Stimulated activated CD8-positive, alpha-beta memory T cell treated with anti-CD3 and anti-CD28 coated beads, Interleukin-12 subunit alpha, Interleukin-12 subunit beta, amount 100 ng/mL, for 1 hour (primary cell): Measurements from ENCODE around the gene PTGFRN.

Source experiments
- DNase-seq: peaks from one replicate; pipeline ENCODE4 v3.0.0-alpha.2; 2020; ENCODE audit warnings: low read depth

The PTGFRN gene

GRCh38 chr1:116944613-116945012 lies 34.9 kb downstream of the PTGFRN start:
- no peak for DNase-seq

- no peak for DNase-seq
Observed at GRCh38 chr1:116945421-116945820, 35.7 kb downstream of the PTGFRN start.

GRCh38 chr1:116945996-116946395 lies 36.3 kb downstream of the PTGFRN start:
- no peak for DNase-seq

GRCh38 chr1:116947092-116947860 lies 37.6 kb downstream of the PTGFRN start:
- DNase-seq = no peak

GRCh38 chr1:116948046-116948445 lies 38.3 kb downstream of the PTGFRN start:
- DNase-seq = no peak

- DNase-seq = no peak
Observed at GRCh38 chr1:116948642-116949041, 38.9 kb downstream of the PTGFRN start.

- DNase-seq = no peak
Observed at GRCh38 chr1:116949213-116949985, 39.7 kb downstream of the PTGFRN start.

- no peak for DNase-seq
Observed at GRCh38 chr1:116950517-116951199, 40.9 kb downstream of the PTGFRN start.

GRCh38 chr1:116951200-116951935 lies 41.7 kb downstream of the PTGFRN start:
- no peak for DNase-seq

- no peak for DNase-seq
Observed at GRCh38 chr1:116952738-116953275, 43.1 kb downstream of the PTGFRN start.

- no peak for DNase-seq
Observed at GRCh38 chr1:116954440-116954839, 44.7 kb downstream of the PTGFRN start.

GRCh38 chr1:116956378-116956777 lies 46.7 kb downstream of the PTGFRN start:
- no peak for DNase-seq

GRCh38 chr1:116957646-116958045 lies 47.9 kb downstream of the PTGFRN start:
- DNase-seq = no peak

- no peak for DNase-seq
Observed at GRCh38 chr1:116958110-116958509, 48.4 kb downstream of the PTGFRN start.

- DNase-seq = no peak
Observed at GRCh38 chr1:116958977-116959376, 49.3 kb downstream of the PTGFRN start.

GRCh38 chr1:116961606-116962005 lies 51.9 kb downstream of the PTGFRN start:
- DNase-seq = no peak

- no peak for DNase-seq
Observed at GRCh38 chr1:116962987-116963639, 53.4 kb downstream of the PTGFRN start.

GRCh38 chr1:116966791-116967190 lies 57.1 kb downstream of the PTGFRN start:
- DNase-seq = no peak

GRCh38 chr1:116968724-116969123 lies 59.0 kb downstream of the PTGFRN start:
- DNase-seq = no peak

- DNase-seq = no peak
Observed at GRCh38 chr1:116971258-116971860, 61.6 kb downstream of the PTGFRN start.
